GM23338 (cell line): ENCODE measurements around the gene CEP72. TPM values are rescaled to one million over a fixed set of nuclear protein-coding genes. Genes with fewer than 3 reads are reported as not detected.

Experiments used
- ATAC-seq: fragments of 200-7000 bp; cut with Tn5 transposase; 3 replicates; pipeline ENCODE4 v1.9.1; 2020
- DNase-seq: peaks from one replicate; pipeline ENCODE4 v3.0.0-alpha.2; 2015; ENCODE audit warnings: low spot score
- H2AFZ ChIP-seq: fragments of 200-600 bp; sonication (generic); 2 replicates; pipeline ENCODE4 v1.8.0; 2016; ENCODE audit warnings: antibody characterized with exemption, mild to moderate bottlenecking, moderate library complexity
- H3F3A ChIP-seq: fragments of 200-600 bp; sonication (generic); replicated peaks from 2 replicates; pipeline ENCODE4 v1.8.0; 2017; ENCODE audit warnings: antibody characterized with exemption, mixed run types, low read depth
- H3K27ac ChIP-seq: fragments of 200-600 bp; sonication (generic); 2 replicates; pipeline ENCODE4 v1.6.1; 2016; ENCODE audit warnings: low read depth
- H3K27me3 ChIP-seq: fragments of 200-600 bp; sonication (generic); 2 replicates; pipeline ENCODE4 v1.8.0; 2016; ENCODE audit warnings: mild to moderate bottlenecking, mixed run types, moderate library complexity; ENCODE audit not compliant: insufficient read depth
- H3K36me3 ChIP-seq: fragments of 200-600 bp; sonication (generic); 2 replicates; pipeline ENCODE4 v1.8.0; 2016; ENCODE audit warnings: mild to moderate bottlenecking; ENCODE audit not compliant: insufficient read depth
- H3K4me1 ChIP-seq: fragments of 200-600 bp; sonication (generic); 2 replicates; pipeline ENCODE4 v1.8.0; 2016; ENCODE audit warnings: mild to moderate bottlenecking, moderate library complexity; ENCODE audit not compliant: insufficient read depth
- H3K4me2 ChIP-seq: fragments of 200-600 bp; sonication (generic); 2 replicates; pipeline ENCODE4 v1.7.1; 2017; ENCODE audit warnings: mixed run types
- H3K4me3 ChIP-seq: fragments of 200-600 bp; sonication (generic); 2 replicates; pipeline ENCODE4 v1.6.1; 2016; ENCODE audit warnings: mixed run types
- H3K79me2 ChIP-seq: fragments of 200-600 bp; sonication (generic); replicated peaks from 2 replicates; pipeline ENCODE4 v1.8.0; 2017; ENCODE audit warnings: mild to moderate bottlenecking; ENCODE audit not compliant: insufficient read depth
- H3K9me2 ChIP-seq: fragments of 200-600 bp; sonication (generic); 2 replicates; pipeline ENCODE4 v1.8.0; 2017; ENCODE audit not compliant: insufficient read depth
- H4K20me1 ChIP-seq: fragments of 200-600 bp; sonication (generic); replicated peaks from 2 replicates; pipeline ENCODE4 v1.8.0; 2017; ENCODE audit warnings: mild to moderate bottlenecking; ENCODE audit not compliant: insufficient read depth
- H3K27ac Mint-ChIP-seq: 2 replicates; pipeline ENCODE4 v1.8.0; 2020; ENCODE audit warnings: inconsistent platforms, mild to moderate bottlenecking, moderate library complexity, mixed read lengths
- H3K27me3 Mint-ChIP-seq: 3 replicates; pipeline ENCODE4 v1.8.0; 2022; ENCODE audit warnings: low read depth, mild to moderate bottlenecking, moderate library complexity, mixed read lengths, inconsistent platforms; ENCODE audit not compliant: insufficient read depth, poor library complexity
- H3K36me3 Mint-ChIP-seq: 3 replicates; pipeline ENCODE4 v1.8.0; 2021; ENCODE audit warnings: low read depth, mild to moderate bottlenecking, inconsistent platforms, moderate library complexity, mixed read lengths
- H3K4me1 Mint-ChIP-seq: 3 replicates; pipeline ENCODE4 v1.8.0; 2020; ENCODE audit warnings: mild to moderate bottlenecking, inconsistent platforms, mixed read lengths
- H3K4me3 Mint-ChIP-seq: 3 replicates; pipeline ENCODE4 v1.8.0; 2021; ENCODE audit warnings: moderate library complexity, mild to moderate bottlenecking, inconsistent platforms, mixed read lengths
- H3K9me3 Mint-ChIP-seq: 3 replicates; pipeline ENCODE4 v1.8.0; 2020; ENCODE audit warnings: moderate library complexity, mild to moderate bottlenecking, inconsistent platforms, mixed read lengths
- CREB1 ChIP-seq: fragments of 250-450 bp; sonication (Bioruptor Pico); IDR thresholded peaks from 2 replicates; pipeline ENCODE4 v1.5.0; 2020; ENCODE audit warnings: low read depth, mild to moderate bottlenecking, moderate library complexity
- EZH2 ChIP-seq: fragments of 200-600 bp; sonication (generic); IDR thresholded peaks from one replicate; pipeline ENCODE4 v1.8.0; 2017; ENCODE audit warnings: antibody characterized with exemption, mild to moderate bottlenecking, low read depth; ENCODE audit not compliant: unreplicated experiment
- EZH2phosphoT487 ChIP-seq: fragments of 200-600 bp; sonication (generic); IDR thresholded peaks from one replicate; pipeline ENCODE4 v1.8.1; 2018; ENCODE audit warnings: antibody characterized with exemption; ENCODE audit not compliant: unreplicated experiment
- JUNB ChIP-seq: IDR thresholded peaks from one replicate; pipeline ENCODE4 v1.6.1; 2016; ENCODE audit warnings: antibody characterized with exemption; ENCODE audit not compliant: unreplicated experiment
- ZNF114 ChIP-seq: fragments of 250-450 bp; sonication (Bioruptor Pico); IDR thresholded peaks from 2 replicates; pipeline ENCODE4 v1.5.0; 2020; ENCODE audit warnings: mild to moderate bottlenecking, moderate library complexity
- polyA plus RNA-seq: library from polyadenylated mRNA; unstranded; fragments of >200 nt; fragmentation: Nextera tagmentation; extraction: Ambion mirVana; gene quantifications from 2 replicates; pipeline ENCODE4 v1.2.1, GENCODE V29; 2016
- total RNA-seq: library from RNA; depleted of rRNA; stranded (reverse); fragments of >200 nt; shearing (Covaris generic); gene quantifications from 2 replicates; pipeline ENCODE4 v1.2.3, GENCODE V29; 2014
- TF ChIP-seq, protein P1 (sequence below): IDR thresholded peaks from one replicate; pipeline ENCODE4 v1.6.1; 2018; ENCODE audit warnings: antibody characterized with exemption; ENCODE audit not compliant: unreplicated experiment
- TF ChIP-seq, protein P2 (sequence below): IDR thresholded peaks from 2 replicates; pipeline ENCODE4 v1.6.1; 2016; ENCODE audit warnings: antibody characterized with exemption
- TF ChIP-seq, protein P3 (sequence below), 2 experiments: fragments of 200-600 bp in 1 of 2; sonication (generic) in 1 of 2; conservative IDR thresholded peaks; 2 replicates each; pipeline versions ENCODE4 v1.5.1 to v1.6.1; 2016 to 2017; ENCODE audit warnings: antibody characterized with exemption in 2 of 2, low read depth in 2 of 2, mild to moderate bottlenecking in 2 of 2, moderate library complexity in 1 of 2

CEP72 gene
- total and polyA plus RNA-seq, 2 experiments from 2014 or later = 15.5 to 27.1 TPM

DNA sequence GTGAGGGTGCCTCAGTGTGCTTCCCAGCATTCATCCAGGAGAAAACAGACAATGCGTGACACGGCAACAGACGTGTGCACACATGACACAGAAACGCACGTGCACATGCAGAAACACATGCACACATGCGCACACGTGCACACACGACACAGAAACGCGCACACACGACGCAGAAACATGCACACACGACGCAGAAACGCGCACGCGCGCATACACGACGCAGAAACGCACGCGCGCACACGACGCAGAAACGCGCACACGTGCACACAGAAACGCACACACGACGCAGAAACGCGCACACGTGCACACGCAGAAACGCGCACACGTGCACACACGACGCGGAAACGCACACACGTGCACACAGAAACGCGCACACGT lies 64.5 kb downstream of the CEP72 start:
- Histone ChIP-seq H2AFZ (no peak overlapping the region), H3K9me2 (no peaks in the 10 kb centered on the region), H3F3A (no peaks in the 10 kb centered on the region), H3K36me3 (no peaks in the 10 kb centered on the region), H3K27me3 (0 out of 2 replicates have a peak, but pooled peaks cover 4% of the 10 kb centered on the region), H3K27ac (no peak overlapping the region), H4K20me1 (no peaks in the 10 kb centered on the region), H3K79me2 (no peaks in the 10 kb centered on the region), H3K4me1 (no peaks in the 10 kb centered on the region), H3K4me2 (no peak overlapping the region), H3K4me3 (no peak overlapping the region)
- DNase-seq = no peak
- no peak overlapping the region for H3K4me3 Mint-ChIP-seq
- H3K36me3 Mint-ChIP-seq = no peaks in the 10 kb centered on the region; the same call in 2 of the 3 replicates
- ATAC-seq = no peak
- H3K9me3 Mint-ChIP-seq = peaks cover 2% of the 10 kb centered on the region; the same call in 1 of the 3 replicates
- peaks cover 21% of the 10 kb centered on the region for H3K27me3 Mint-ChIP-seq
- TF ChIP-seq CREB1 (CRISPR knock-in tag) (no peak), EZH2phosphoT487 (no peak), ZNF114 (CRISPR knock-in tag) (no peak), EZH2 (no peak), JUNB (no peak)
- TF ChIP-seq, protein P1, sequence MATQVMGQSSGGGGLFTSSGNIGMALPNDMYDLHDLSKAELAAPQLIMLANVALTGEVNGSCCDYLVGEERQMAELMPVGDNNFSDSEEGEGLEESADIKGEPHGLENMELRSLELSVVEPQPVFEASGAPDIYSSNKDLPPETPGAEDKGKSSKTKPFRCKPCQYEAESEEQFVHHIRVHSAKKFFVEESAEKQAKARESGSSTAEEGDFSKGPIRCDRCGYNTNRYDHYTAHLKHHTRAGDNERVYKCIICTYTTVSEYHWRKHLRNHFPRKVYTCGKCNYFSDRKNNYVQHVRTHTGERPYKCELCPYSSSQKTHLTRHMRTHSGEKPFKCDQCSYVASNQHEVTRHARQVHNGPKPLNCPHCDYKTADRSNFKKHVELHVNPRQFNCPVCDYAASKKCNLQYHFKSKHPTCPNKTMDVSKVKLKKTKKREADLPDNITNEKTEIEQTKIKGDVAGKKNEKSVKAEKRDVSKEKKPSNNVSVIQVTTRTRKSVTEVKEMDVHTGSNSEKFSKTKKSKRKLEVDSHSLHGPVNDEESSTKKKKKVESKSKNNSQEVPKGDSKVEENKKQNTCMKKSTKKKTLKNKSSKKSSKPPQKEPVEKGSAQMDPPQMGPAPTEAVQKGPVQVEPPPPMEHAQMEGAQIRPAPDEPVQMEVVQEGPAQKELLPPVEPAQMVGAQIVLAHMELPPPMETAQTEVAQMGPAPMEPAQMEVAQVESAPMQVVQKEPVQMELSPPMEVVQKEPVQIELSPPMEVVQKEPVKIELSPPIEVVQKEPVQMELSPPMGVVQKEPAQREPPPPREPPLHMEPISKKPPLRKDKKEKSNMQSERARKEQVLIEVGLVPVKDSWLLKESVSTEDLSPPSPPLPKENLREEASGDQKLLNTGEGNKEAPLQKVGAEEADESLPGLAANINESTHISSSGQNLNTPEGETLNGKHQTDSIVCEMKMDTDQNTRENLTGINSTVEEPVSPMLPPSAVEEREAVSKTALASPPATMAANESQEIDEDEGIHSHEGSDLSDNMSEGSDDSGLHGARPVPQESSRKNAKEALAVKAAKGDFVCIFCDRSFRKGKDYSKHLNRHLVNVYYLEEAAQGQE = no peak
- TF ChIP-seq, protein P2, sequence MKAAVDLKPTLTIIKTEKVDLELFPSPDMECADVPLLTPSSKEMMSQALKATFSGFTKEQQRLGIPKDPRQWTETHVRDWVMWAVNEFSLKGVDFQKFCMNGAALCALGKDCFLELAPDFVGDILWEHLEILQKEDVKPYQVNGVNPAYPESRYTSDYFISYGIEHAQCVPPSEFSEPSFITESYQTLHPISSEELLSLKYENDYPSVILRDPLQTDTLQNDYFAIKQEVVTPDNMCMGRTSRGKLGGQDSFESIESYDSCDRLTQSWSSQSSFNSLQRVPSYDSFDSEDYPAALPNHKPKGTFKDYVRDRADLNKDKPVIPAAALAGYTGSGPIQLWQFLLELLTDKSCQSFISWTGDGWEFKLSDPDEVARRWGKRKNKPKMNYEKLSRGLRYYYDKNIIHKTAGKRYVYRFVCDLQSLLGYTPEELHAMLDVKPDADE = no peak
- TF ChIP-seq, protein P3, sequence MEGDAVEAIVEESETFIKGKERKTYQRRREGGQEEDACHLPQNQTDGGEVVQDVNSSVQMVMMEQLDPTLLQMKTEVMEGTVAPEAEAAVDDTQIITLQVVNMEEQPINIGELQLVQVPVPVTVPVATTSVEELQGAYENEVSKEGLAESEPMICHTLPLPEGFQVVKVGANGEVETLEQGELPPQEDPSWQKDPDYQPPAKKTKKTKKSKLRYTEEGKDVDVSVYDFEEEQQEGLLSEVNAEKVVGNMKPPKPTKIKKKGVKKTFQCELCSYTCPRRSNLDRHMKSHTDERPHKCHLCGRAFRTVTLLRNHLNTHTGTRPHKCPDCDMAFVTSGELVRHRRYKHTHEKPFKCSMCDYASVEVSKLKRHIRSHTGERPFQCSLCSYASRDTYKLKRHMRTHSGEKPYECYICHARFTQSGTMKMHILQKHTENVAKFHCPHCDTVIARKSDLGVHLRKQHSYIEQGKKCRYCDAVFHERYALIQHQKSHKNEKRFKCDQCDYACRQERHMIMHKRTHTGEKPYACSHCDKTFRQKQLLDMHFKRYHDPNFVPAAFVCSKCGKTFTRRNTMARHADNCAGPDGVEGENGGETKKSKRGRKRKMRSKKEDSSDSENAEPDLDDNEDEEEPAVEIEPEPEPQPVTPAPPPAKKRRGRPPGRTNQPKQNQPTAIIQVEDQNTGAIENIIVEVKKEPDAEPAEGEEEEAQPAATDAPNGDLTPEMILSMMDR (conservative IDR thresholded peaks at IDR 0.05; ENCODE audit: low read depth in 2 of 2) = no peak
- no peak overlapping the region for H3K27ac Mint-ChIP-seq
- peaks cover 6% of the 10 kb centered on the region for H3K4me1 Mint-ChIP-seq
